LNCaP clone FGC (cell line): ENCODE results near the gene CNTN4.

Experiments used
- DNase-seq: peaks from one replicate; pipeline ENCODE4 v3.0.0-alpha.2; 2011; ENCODE audit warnings: low read depth
- H3K4me3 ChIP-seq: 2 replicates; pipeline ENCODE4 v1.5.1; 2011; ENCODE audit warnings: mild to moderate bottlenecking, low read depth, low read length, control low read depth
- CTCF ChIP-seq: IDR thresholded peaks from 2 replicates; pipeline ENCODE4 v1.5.1; 2012; ENCODE audit warnings: mild to moderate bottlenecking; ENCODE audit not compliant: control insufficient read depth, insufficient read depth; ENCODE audit errors: extremely low read depth

Gene CNTN4

GRCh38 chr3:2211568-2211967 is 112.9 kb downstream of the CNTN4 start:
- DNase-seq: no peak
- no peak for TF ChIP-seq CTCF

GRCh38 chr3:2212206-2212605 is 113.5 kb downstream of the CNTN4 start:
- no peak for TF ChIP-seq CTCF
- DNase-seq: no peak
- no peak overlapping the region for H3K4me3 ChIP-seq

More at GRCh38 chr3:2211568-2211967, 112.9 kb downstream of the CNTN4 start:
- H3K4me3 ChIP-seq: no peak overlapping the region

- no peak for TF ChIP-seq CTCF
- H3K4me3 ChIP-seq: no peak overlapping the region
- DNase-seq: no peak
Observed at GRCh38 chr3:2218375-2218774, 119.7 kb downstream of the CNTN4 start.

GRCh38 chr3:2218816-2219215 is 120.2 kb downstream of the CNTN4 start:
- no peak for DNase-seq
- no peak for TF ChIP-seq CTCF
- H3K4me3 ChIP-seq: no peak overlapping the region

- DNase-seq: no peak
- H3K4me3 ChIP-seq: no peak overlapping the region
- TF ChIP-seq CTCF: no peak
Observed at GRCh38 chr3:2236203-2236602, 137.5 kb downstream of the CNTN4 start.

GRCh38 chr3:2244137-2244536 is 145.5 kb downstream of the CNTN4 start:
- no peak for TF ChIP-seq CTCF
- H3K4me3 ChIP-seq: no peak overlapping the region
- no peak for DNase-seq

- no peak for TF ChIP-seq CTCF
- no peak for DNase-seq
- no peak overlapping the region for H3K4me3 ChIP-seq
Observed at GRCh38 chr3:2246873-2247648, 148.4 kb downstream of the CNTN4 start.
